HepG2 (cell line): ENCODE data around the gene NFAT5. TPM values are rescaled to one million over a fixed set of nuclear protein-coding genes. Genes with fewer than 3 reads are reported as not detected.
A peak's percentile ranks its signal among the peaks of the same experiment; 100 is the strongest.

ENCODE experiments used
- CHCHD3 ChIP-seq: sonication (generic); formaldehyde crosslinking; IDR thresholded peaks from 2 replicates; pipeline ENCODE4 v1.8.0; 2022; ENCODE audit warnings: mild to moderate bottlenecking, missing genetic modification reagents, moderate library complexity
- JARID2 ChIP-seq: sonication (generic); formaldehyde crosslinking; IDR thresholded peaks from 2 replicates; pipeline ENCODE4 v1.8.1; 2023; ENCODE audit warnings: missing genetic modification reagents, inconsistent platforms; ENCODE audit not compliant: insufficient replicate concordance
- JUN ChIP-seq: sonication (generic); formaldehyde crosslinking; IDR thresholded peaks from 2 replicates; pipeline ENCODE4 v1.4.0; 2020; ENCODE audit warnings: mild to moderate bottlenecking, missing genetic modification reagents
- MIER3 ChIP-seq: IDR thresholded peaks from 2 replicates; pipeline ENCODE4 v1.6.1; 2016; ENCODE audit warnings: missing compliant biosample characterization, borderline replicate concordance
- MLXIP ChIP-seq: sonication (generic); formaldehyde crosslinking; IDR thresholded peaks from 2 replicates; pipeline ENCODE4 v1.9.0; 2021; ENCODE audit warnings: missing genetic modification reagents, borderline replicate concordance
- PBX2 ChIP-seq: IDR thresholded peaks from 2 replicates; pipeline ENCODE4 v1.6.1; 2016; ENCODE audit warnings: control low read depth
- PLSCR1 ChIP-seq: sonication (generic); formaldehyde crosslinking; IDR thresholded peaks from 2 replicates; pipeline ENCODE4 v1.5.0; 2020; ENCODE audit warnings: missing genetic modification reagents, mild to moderate bottlenecking, borderline replicate concordance
- PTBP1 ChIP-seq: fragments of 200-400 bp; formaldehyde crosslinking; IDR thresholded peaks from 2 replicates; pipeline ENCODE4 v1.6.1; 2018; ENCODE audit warnings: low read length, low read depth; ENCODE audit not compliant: poor library complexity, severe bottlenecking
- RFXAP ChIP-seq: sonication (generic); formaldehyde crosslinking; IDR thresholded peaks from 2 replicates; pipeline ENCODE4 v1.4.0; 2020; ENCODE audit warnings: missing genetic modification reagents, borderline replicate concordance
- SIX1 ChIP-seq: sonication (generic); formaldehyde crosslinking; IDR thresholded peaks from 2 replicates; pipeline ENCODE4 v1.4.0; 2020; ENCODE audit warnings: missing genetic modification reagents, borderline replicate concordance
- STAT6 ChIP-seq: sonication (generic); formaldehyde crosslinking; IDR thresholded peaks from 2 replicates; pipeline ENCODE4 v1.4.0; 2020; ENCODE audit warnings: missing genetic modification reagents, mild to moderate bottlenecking, borderline replicate concordance
- TIGD3 ChIP-seq: sonication (generic); formaldehyde crosslinking; IDR thresholded peaks from 2 replicates; pipeline ENCODE4 v1.5.1; 2020; ENCODE audit warnings: mild to moderate bottlenecking, missing genetic modification reagents, borderline replicate concordance
- TOPORS ChIP-seq: sonication (generic); formaldehyde crosslinking; IDR thresholded peaks from 2 replicates; pipeline ENCODE4 v1.8.0; 2023; ENCODE audit warnings: mild to moderate bottlenecking, missing genetic modification reagents
- XRCC5 ChIP-seq: fragments of 200-400 bp; formaldehyde crosslinking; optimal IDR thresholded peaks from 2 replicates; pipeline ENCODE3; 2017; ENCODE audit warnings: mild to moderate bottlenecking, low read length
- ZBTB42 ChIP-seq: sonication (generic); formaldehyde crosslinking; IDR thresholded peaks from 2 replicates; pipeline ENCODE4 v1.5.0; 2020; ENCODE audit warnings: mild to moderate bottlenecking, missing genetic modification reagents
- ZNF354B ChIP-seq: sonication (generic); formaldehyde crosslinking; IDR thresholded peaks from 2 replicates; pipeline ENCODE4 v1.8.0; 2022; ENCODE audit warnings: mild to moderate bottlenecking, missing genetic modification reagents
- ZNF607 ChIP-seq: sonication (generic); formaldehyde crosslinking; IDR thresholded peaks from 2 replicates; pipeline ENCODE4 v1.5.1; 2020; ENCODE audit warnings: missing genetic modification reagents, mild to moderate bottlenecking, borderline replicate concordance
- ZNF772 ChIP-seq: sonication (generic); formaldehyde crosslinking; IDR thresholded peaks from 2 replicates; pipeline ENCODE4 v1.5.0; 2020; ENCODE audit warnings: mild to moderate bottlenecking, missing genetic modification reagents
- ZNF781 ChIP-seq: sonication (generic); formaldehyde crosslinking; IDR thresholded peaks from 2 replicates; pipeline ENCODE4 v1.5.1; 2020; ENCODE audit warnings: borderline replicate concordance, mild to moderate bottlenecking, missing genetic modification reagents; ENCODE audit errors: not compliant biosample characterization
- ZNF788 ChIP-seq: sonication (generic); formaldehyde crosslinking; IDR thresholded peaks from 2 replicates; pipeline ENCODE4 v1.5.0; 2020; ENCODE audit warnings: mild to moderate bottlenecking, missing genetic modification reagents, borderline replicate concordance
- polyA plus RNA-seq, 8 experiments: library from polyadenylated mRNA; depleted of rRNA in 3 of 8; stranded (reverse) in 7 of 8; unstranded in 1 of 8; fragments of >200 nt; fragmentation: Illumina TruSeq in 4 of 8; extraction: Trizol in 4 of 8; gene quantifications; 2 replicates each; pipeline versions ENCODE4 v1.2.1 to v1.2.3, GENCODE V29; 2011 to 2016; ENCODE audit warnings: low read depth in 4 of 8, missing spikeins in 1 of 8, mixed read lengths in 1 of 8; ENCODE audit not compliant: insufficient read depth in 1 of 8
- total RNA-seq, 5 experiments: library from RNA; depleted of rRNA; stranded (reverse); fragments of >200 nt; fragmentation: Illumina TruSeq; extraction: Trizol; gene quantifications; 2 replicates each; pipeline ENCODE4 v1.2.3, GENCODE V29; 2016; ENCODE audit warnings: low read depth in 1 of 5

NFAT5 gene
- total and polyA plus RNA-seq, 2 of the 13 experiments (the other 11 are each of a cell fraction or from before 2014, with no cell fraction given), result 20.5 to 54.3 TPM

- peak; percentile 34; the same call in 1 of the 2 replicates for TF ChIP-seq STAT6 (CRISPR knock-in tag)
- no peak for TF ChIP-seq ZNF781
- peak; percentile 75; the same call in 1 of the 2 replicates for TF ChIP-seq ZBTB42 (CRISPR knock-in tag)
- TF ChIP-seq SIX1 (CRISPR knock-in tag), result peak; percentile 78
- TF ChIP-seq ZNF354B, result no peak
- peak; percentile 97 for TF ChIP-seq ZNF607 (CRISPR knock-in tag)
- no peak for TF ChIP-seq JARID2 (CRISPR knock-in tag)
- TF ChIP-seq JUN (CRISPR knock-in tag), result no peak
- peak; percentile 81 for TF ChIP-seq RFXAP (CRISPR knock-in tag)
- no peak for TF ChIP-seq TIGD3 (CRISPR knock-in tag)
- peak; percentile 100 for TF ChIP-seq XRCC5
- TF ChIP-seq ZNF788 (CRISPR knock-in tag), result peak; percentile 82; the same call in 1 of the 2 replicates
- TF ChIP-seq MIER3 (CRISPR knock-in tag), result peak; percentile 89
- no peak for TF ChIP-seq PBX2 (CRISPR knock-in tag)
- no peak; the same call in 1 of the 2 replicates for TF ChIP-seq MLXIP (CRISPR knock-in tag)
- peak; percentile 88; the same call in 1 of the 2 replicates for TF ChIP-seq ZNF772
- peak; percentile 90; the same call in 1 of the 2 replicates for TF ChIP-seq TOPORS (CRISPR knock-in tag)
- peak; percentile 88 for TF ChIP-seq PTBP1
- TF ChIP-seq CHCHD3 (CRISPR knock-in tag), result peak; percentile 95; the same call in 1 of the 2 replicates
- TF ChIP-seq PLSCR1 (CRISPR knock-in tag), result no peak
Measured at GRCh38 chr16:69565671-69566239, at the start of gene NFAT5 (continued).
